Measurements from ENCODE around the gene SLC2A6.

The SLC2A6 gene

DNA sequence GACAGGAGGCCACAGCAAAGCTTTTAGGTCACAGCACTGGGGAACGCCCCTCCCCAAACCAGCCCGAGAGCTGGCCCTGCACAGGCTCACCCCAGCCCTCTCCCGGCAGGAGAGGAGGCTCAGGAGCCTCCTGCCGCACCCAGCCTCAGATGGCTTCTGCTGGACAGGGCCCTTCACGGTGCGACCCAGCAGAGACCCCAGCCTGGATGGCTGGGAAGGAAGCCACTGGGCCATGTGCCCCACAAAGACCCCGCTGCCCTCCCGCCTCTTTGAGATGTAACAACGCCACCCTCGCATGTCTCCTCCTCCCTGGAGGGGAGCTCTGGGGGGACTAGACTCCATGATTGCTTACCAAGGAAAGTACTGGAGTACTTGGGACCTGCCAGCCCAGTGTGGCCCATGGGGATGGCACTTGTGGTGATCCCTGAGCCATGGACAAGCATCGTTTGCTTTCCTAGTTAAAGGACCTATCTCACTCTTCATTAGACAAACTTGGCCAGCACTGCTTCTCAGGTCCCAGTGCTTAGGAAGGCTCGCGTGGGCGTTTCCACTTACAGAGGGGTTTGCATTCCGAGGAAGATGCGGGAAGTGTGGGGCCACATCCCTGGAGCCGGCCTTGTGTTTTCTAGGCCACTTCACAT lies 36.8 kb upstream of the SLC2A6 start:
- no peak for DNase-seq (ENCODE audit: low spot score)

DNA sequence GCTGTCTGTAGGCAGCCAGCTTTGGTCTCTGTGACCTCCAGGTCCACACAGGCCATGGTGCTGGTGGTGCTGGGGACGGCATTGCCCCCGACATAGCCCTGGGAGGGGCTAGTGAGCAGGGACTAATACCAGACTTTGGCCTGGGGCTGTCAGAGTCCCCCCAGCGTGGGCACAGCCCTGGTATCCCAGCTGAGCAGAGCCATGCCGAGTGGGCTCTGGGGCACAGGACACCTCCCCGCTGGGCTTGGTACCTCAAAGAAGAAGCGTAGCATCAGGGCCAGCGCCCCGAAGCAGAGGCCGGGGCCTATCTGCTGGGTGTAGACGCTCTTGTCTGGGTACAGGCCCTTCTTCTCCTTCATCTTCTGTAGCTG lies 36.3 kb upstream of the SLC2A6 start:
- DNase-seq (ENCODE audit: low spot score): no peak

DNA sequence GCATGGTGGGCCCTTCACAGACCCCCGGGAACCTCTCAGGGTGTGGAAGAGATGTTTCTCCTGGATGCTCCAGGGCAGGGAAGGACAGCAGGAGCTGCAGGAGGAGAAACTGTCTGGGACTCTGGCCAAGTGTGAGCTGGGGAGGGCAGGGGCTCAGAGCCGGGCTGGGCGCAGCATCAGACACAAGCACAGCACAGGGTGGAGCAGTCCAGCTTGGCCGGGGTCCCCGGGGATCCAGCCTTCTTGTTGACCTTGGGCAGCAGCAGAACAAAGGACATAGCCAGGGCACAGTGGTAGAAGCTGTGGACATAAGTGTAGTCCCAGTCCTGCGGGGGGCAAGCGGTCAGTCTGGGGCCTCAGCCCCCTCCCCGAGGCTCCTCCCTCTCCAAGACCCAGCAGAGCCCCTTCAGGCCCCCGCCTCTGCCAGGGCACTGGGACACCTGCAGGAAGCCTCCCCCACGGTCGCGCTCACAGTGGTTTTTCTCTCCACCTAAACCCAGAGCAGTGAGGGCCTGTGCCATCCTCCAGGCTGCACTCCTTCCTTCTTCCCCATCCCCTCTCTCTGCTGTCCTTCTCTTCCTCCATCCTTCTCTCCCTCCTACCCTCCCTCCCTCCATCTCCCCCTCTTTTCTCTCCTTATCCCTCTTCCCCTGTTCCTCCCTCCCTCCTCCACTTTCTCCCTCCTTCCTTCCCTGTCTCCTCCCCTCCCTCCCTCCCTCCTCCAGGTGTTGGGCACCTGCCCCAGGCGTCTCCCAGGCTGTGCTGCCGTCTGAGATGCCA lies 35.8 kb upstream of the SLC2A6 start:
- no peak for DNase-seq (ENCODE audit: low spot score)

DNA sequence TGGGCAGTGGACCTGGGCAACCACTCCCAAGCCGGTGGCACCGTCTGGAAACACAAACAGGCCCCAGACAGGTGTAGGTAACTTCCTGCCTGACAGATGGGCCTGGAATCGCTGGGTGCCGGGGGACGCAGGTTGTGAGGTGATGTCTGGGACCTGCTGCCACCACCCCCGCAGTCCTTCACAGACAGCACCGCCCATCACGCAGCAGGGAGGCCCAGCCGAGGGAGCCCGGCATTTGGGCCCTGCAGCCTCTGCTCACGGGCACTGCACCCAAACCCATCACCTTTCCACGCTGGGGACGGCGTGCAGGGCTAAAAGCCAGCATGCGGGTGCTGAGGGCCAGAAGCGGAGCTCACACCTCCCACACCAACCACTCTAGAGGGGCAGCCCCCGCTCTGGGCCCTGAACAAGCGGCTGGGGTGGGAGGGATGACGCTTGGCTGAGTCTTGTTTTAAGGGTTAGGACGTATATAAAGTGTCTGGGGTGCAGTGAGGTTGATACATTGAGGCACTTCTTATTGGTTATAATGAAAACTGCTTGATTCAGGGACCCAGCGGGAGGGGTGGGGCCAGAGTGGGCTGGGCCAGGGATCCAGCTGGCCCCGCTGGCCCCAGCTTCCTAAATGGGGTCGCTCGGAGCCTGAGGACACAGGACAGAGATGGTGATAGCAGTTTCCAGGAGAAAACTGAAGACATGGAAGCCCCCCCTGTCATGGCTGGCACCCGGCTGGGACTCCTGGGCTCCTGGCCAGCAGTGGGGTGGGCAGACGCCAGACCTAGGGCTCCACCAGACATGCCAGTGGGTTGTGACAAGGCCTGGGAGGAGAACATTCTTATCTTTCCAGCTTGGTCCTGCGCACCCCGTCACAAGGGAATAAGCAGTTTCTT lies 34.6 kb upstream of the SLC2A6 start:
- no peak for DNase-seq (ENCODE audit: low spot score)

DNA sequence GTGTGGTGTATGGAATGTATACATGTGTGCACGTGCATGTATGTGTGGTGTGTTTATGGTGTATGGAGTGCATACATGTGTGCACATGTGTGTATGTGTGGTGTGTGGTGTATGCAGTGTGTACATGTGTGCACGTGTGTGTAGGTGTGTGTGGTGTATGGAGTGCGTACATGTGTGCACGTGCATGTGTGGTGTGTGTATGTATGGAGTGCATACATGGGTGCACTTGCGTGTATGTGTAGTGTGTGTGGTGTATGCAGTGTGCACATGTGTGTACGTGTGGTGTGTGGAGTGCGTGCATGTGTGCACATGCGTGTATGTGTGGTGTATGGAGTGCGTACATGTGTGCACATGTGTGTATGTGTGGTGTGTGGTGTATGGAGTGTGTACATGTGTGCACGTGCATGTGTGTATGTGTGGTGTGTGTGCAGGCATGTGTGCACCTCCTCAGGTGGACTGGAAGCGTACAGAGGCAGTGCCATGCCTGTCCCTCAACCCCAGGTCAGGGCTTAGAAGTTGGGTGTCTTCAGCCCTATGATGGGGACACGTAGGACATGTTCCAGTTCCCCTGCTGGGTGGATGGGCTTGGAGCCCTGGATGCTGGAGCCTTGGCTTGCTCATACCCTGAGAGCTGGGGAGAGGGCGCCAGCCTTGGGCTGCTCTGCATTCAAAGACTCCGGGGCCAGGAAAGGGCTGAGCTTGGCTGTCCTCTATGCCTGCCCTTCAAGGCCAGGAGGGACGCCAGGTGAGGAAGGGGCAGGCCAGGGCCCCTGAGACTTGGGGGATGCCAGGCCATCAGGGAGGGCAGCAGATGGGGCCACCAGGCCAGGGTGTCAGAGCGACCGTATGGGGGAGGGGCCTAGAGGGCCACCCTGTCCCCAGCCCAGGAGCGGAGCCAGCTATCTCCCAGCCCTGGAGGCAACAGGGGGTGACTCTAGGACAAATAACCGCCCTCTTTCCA lies 33.6 kb upstream of the SLC2A6 start:
- DNase-seq (ENCODE audit: low spot score): no peak

DNA sequence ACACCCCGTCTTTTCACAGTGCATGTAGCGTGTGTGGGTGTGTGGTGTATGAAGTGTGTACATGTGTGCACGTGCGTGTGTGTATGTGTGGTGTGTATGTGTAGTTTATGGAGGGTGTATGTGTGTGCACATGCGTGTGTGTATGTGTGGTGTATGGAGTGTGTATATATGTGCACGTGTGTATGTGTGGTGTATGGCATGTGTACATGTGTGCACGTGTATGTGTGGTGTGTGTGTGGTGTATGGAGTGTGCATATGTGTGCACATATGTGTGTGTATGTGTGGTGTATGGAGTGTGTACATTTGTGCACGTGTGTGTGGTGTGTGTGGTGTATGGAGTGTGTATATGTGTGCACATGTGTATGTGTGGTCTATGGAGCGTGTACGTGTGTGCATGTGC lies 32.7 kb upstream of the SLC2A6 start:
- no peak for DNase-seq (ENCODE audit: low spot score)

DNA sequence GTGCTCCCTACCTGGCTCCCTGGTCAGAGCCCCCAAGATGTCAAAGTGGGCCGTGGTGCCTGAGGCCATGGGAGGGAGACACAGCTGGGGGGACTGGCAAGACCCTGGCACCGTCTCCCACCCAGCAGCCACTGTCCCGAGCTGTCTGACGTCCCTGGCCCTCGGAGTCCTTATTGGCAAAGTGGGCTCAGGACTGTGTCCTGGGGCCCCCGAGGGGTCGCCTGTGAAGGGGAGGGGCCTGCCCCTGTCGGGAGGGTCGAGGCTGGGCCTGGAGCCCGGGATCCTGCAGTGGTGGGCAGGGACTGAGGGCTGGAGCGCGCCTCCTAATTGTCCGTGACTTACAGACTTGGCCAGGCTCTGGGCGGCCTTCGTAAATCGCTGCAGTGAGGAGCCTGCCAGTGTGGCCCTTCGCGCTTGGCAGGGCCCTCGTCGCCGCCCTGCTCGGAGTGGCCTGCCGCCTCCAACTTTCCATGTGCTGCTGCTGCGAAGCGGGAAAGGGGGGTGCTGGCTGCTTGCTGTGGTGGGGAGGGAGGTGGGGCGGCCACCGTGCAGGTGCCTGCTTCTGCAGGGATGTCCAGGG lies 32.1 kb upstream of the SLC2A6 start:
- no peak for DNase-seq (ENCODE audit: low spot score)

DNA sequence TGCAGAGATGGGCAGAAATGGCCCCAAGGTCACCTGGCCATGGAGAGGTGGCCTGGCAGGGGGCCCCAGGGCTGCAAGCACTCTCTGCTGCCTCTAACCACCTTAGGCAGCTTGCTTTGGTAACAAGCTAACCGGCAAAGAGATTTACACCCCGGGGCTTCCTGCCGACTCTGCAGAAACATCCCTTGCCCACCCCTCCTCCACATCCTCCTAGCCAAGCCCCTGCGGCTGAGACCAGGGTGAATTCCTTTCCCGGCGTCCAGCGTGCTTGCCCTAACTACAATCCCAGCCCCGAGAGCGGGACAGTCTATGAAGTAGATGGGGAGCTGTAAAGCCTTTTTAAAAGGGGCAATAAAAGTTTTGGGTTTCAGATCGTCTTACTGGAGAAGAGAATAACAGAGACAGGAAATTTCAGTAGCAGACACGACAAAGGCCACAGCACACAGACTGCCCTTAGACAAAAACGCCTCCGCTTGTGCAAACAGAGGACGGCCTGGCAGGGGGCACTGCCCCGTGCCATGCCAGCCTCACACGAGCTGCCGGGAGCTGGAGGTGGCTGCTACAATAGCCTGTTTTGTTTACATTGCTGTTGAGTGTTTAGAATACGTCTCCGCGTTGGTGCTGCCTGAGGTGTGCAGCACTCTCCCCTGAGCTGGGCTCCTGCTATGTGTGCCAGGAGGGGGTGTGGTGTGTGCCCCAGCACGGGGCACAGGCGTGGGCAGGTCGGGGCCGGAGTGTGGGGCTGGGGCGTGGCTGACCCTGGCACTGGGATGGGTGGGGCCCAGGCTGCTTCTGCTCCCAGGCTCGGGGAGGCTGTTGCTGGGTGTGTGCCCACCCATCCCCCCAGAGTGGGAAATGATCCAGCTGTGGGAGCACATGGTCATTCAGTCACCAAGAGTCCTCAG lies 30.5 kb upstream of the SLC2A6 start:
- DNase-seq (ENCODE audit: low spot score): no peak

DNA sequence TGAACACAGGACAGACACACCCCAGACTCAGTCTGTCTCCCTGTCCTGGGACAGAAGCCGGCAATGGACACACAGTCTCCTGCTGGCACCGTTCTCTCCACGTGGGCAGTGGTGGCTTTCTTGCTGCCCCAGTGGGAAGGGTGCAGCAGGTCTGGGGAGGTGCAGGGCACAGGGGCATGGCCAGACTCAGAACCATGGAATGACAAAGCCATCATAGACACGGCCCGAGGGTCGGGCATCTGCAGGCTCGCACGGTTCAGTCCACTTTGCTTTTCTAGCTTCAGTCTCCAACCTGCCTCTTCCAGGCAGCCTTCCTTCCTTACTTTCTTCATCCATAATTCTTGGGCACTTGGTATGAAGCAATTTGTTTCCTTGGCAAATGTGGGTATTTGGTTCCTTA lies 29.1 kb upstream of the SLC2A6 start:
- DNase-seq (ENCODE audit: low spot score): no peak

DNA sequence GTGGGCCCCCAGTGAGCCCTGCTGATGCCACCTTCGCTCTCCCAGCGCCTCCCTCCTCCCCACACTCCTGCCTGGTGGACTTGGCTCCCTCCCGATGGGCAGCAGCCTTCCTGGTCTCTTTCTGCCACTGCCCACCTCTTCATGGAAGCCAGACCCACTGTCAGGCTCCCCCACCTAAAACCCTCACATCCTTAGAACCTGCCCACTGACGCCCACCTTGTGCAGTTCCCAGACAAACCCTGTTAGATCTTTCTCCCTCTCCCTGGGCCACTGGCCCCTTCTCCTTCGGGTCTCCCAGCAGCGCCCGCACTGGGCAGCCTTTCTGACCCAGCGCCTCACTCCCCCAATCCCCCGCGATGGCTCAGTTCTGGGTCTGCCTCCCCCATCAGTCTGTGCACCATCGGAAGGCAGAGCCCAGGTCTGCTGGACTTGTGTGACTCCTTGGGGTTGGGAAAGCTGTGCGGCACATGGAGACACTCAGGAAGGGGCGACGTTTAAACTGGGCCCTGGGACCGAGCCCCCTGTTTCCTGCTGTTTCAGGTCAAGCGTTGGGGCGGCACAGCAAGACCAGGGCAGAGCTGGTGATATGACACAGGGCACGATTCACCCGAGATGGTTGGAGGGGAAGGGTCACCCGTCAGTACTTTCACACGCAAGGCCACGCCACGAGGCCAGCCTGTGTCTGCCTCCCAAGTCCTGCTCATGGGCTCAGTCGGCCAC lies 28.5 kb upstream of the SLC2A6 start:
- no peak for DNase-seq (ENCODE audit: low spot score)

DNA sequence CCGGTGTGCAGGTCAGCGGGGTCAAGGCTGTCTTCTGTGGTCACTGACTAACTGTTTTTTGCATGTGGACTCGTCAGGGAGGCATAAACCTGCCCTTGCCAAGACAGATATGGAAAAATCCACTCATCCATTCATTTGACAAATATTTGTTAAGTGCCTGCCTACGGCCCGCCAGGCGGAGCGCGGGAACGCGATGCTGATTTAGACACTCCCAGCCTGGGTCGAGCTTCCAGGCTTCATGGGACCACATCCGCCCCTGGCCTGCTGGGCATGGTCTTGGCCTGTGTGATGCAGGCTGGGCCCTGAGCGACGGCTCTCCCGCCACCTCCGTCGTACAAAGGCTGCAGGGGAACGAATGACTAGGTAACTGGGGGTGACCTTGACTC lies 27.7 kb upstream of the SLC2A6 start:
- peak; percentile 69 for DNase-seq (ENCODE audit: low spot score)

DNA sequence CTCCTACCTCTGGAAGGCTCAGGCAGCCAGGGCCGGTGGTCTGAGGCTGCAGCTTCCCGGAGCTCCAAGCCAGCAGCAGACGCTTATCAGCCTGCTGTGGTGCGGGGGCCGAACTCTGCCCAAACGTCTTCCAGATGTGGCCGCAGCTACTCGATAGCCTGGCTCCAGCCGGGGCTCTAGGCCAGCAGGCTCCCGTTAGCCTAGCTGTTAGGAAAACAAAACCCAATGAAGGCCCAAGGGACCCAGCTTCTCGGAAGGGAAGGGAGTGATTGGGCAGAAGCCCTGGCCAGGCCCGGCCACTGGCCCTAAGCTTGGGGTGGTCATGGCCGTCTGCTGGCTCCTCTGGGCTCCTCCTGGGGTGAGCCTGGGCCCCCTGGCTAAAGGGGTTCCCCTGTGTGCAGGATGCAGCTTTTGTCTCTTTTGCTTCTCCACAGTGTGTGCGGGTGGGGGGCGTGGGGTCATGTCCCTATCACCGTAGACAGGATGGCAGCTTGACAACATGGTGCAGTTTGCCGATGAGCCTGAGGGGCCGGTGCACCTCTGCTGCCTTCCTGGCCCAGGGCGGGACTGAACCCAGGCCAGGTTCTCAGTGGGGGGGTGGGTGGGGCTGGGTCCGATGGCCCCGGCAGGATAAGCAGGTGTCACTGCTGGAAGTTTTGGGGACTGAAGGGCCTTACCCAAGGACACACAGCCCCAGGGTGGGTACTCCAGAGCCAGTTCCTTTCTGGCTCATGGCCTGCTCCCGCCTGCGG lies 27.2 kb upstream of the SLC2A6 start:
- DNase-seq (ENCODE audit: low spot score): no peak

DNA sequence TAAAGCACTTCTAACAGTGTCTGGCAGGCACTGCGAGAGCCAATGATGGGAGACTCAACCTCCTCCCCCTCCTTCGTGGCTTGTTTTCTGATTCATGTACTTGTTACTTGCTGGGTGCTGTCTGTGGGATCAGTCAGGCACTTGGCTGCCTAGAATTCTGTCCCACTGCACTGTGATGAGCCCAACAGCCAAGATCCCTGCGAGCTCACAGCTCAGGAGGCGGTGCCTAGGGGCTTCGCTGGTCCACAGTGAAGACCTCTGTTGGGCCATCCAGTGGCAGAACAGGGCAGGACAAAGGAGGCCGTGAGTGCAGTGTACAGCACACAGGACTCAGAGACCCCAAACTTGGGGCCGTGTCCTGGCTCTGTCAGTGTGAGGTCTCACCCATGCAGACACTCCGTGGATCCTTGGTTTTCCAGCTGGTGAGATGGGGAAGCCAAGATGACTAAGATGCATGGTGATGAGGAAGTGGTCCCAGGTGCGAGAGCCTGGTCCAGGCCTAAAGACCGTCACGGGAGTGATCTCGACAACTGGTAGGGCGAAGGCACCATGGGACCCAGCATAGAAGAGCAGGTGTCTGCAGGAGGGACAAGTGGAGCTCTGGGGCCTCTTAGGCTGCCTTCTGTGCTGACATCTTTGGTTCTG lies 26.4 kb upstream of the SLC2A6 start:
- DNase-seq (ENCODE audit: low spot score): no peak

DNA sequence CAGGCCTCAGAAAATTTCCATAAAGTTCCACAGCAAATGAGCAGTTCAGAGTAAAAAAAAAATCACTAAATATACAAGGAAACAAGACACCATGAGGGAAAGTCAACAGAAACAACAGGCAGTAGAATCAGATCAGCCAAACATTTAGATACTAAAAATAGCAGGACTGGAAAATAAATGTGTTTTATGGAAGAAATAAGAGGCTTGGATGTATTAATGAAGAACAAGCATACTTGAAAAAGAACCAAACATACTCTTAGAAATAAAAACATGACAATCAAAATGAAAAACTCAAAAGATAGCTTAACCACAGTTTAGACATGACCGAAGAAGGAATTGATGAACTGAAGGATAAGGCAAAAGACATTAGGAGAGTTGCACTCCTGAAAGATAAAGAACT lies 23.2 kb upstream of the SLC2A6 start:
- no peak for DNase-seq (ENCODE audit: low spot score)

DNA sequence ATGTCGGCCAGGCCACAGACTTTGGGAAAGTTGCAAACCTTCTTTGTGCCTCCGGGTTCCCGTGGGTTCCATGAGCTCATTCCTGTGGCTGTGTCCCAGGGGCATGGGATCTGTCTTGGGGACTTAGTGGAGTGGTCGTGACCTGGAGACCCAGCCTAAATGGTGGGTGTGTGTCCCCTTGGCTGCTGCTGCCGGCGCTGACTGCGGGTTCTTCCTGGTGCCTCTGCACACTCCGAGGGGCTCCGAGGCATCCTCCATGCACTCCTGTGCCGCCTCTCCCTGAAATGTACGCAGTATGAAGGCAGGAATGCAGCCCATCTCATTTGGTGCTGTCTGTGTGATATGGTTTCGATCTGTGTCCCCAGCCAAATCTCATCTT lies 21.0 kb upstream of the SLC2A6 start:
- no peak for DNase-seq (ENCODE audit: low spot score)

DNA sequence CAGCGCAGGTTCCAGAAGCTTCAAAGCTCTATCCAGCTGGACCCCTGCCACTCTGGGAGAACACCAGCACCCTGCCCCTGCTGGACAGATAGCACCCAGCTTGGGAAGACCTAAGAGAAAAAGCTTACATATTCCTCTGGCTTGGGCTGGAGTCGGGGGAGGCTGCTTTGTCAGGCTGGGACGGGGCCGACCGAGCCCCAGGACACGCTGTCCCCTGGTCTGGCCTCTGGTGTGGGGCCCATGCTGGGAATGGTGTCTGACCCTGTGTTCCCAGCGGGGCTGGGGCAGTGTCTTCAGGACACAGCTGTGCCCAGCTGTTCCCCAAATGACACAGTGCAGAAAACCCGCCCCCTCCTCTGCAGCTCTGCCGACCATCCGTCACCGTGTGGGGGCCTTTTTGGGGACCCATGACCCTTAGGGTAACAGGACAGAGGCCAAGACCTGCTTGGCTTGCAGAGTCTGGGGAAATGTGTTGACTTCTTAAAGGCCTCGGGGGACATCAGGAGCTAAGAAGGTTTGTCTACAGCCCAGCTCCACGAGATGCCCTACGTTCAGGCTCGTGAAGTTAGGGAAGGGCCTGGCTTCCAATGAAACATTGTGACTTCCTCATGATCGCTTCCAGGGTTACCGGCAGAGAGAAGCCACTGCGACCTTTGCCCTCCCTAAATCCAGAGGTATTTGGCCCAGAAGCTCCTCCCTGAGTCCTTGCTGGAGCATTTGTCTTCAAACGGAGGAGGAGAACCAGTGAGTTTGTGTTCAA lies 20.4 kb upstream of the SLC2A6 start:
- DNase-seq (ENCODE audit: low spot score): no peak
